T-helper 2 cell (primary cell): ENCODE data around the gene GALNTL6.
A peak's percentile ranks its signal among the peaks of the same experiment; 100 is the strongest.

Experiments used
- DNase-seq, 5 experiments: peaks; one replicate each; pipeline versions ENCODE4 v3.0.0 to v3.0.0-alpha.2; 2012 to 2022

GALNTL6 gene

DNA sequence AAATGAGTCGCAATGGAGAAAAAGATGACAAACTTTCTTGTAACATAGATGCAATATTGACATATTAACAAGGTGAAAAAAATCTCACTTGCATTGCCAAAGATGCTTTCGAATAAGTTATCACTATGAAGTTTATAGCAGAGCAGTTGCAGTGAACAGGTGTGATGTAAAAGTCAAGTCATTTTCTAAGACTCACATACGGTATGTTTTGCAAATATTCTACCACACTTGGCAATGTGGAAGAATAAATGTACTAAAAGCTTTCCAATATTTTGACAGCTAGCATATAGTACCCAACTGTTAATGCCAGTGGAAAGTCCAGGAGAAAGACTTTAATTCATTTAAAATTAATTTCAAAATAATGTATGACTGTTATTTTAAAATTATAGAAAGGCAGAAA is 76.5 kb downstream of the GALNTL6 start:
- DNase-seq, result no peak

DNA sequence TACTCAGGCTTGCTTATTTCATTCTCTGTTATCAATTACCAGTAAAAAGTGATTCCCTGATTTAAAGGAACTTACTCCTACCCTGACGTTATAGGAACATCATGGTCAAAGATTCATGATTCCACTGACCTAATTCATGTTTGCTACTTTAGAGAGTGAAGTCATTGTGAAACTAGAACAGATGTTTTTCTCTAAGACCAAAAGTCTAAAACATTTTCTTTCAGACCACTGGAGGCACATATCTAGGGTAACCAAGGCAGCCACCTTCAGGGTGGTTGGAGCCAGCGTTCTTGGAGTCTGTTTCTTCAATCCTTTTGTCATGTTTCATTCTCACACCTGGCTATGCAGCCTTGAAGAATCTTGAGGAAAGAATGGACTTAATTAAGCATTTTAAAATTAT is 77.8 kb downstream of the GALNTL6 start:
- no peak for DNase-seq

DNA sequence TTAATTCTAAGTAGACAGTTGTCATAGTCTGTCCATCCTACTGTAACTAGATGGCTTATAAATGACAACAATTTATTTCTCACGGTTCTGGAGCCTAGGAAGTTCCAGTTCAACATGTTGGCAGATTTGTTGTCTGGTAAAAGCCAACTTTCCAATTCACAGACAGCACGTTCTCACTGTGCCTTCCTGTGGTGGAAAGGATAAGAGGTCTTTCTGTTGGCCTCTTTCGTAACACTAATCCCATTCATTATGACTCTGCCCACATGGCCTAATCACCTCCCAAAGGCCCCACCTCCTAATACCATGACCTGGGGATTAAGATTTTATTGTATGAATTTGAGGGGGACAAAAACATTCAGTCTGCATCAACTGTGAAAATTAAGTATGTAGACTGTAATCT is 83.2 kb downstream of the GALNTL6 start:
- no peak for DNase-seq

DNA sequence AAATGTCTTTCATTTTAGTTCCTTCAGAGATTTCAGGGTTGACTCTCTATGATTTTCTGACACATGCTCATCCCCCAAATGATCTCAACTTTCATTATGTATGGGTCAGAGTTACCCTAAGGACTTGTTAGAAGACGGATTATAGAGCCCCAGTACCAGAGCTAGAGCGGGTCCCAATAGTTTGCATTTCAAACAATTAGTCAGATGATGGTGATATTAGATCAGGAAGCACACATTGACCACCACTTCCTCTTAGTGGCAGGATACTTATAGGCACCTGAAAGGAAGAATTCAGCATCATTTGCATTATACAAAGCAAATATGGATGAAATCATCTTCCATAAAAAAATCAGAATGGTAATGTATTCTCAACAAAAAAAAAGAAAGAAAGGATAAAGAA is 106.1 kb downstream of the GALNTL6 start:
- DNase-seq, result no peak

DNA sequence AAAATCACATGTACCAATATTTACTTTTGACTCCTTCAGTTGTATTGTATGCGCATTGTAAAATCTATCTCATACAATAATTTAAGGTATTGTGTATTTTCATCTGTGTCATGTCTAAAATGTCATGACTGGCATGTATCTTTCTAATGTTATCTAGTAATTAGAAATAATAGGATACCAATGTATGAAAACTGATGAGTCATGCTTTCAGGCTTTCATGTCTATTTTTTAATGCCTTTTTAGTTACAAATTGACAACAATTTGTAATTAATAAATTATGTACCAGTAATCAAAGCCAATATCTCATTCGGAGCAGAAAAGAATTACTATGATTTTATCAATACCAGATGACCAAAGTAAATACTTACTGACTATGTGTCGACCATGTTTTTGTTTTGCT is 107.7 kb downstream of the GALNTL6 start:
- DNase-seq, result no peak

DNA sequence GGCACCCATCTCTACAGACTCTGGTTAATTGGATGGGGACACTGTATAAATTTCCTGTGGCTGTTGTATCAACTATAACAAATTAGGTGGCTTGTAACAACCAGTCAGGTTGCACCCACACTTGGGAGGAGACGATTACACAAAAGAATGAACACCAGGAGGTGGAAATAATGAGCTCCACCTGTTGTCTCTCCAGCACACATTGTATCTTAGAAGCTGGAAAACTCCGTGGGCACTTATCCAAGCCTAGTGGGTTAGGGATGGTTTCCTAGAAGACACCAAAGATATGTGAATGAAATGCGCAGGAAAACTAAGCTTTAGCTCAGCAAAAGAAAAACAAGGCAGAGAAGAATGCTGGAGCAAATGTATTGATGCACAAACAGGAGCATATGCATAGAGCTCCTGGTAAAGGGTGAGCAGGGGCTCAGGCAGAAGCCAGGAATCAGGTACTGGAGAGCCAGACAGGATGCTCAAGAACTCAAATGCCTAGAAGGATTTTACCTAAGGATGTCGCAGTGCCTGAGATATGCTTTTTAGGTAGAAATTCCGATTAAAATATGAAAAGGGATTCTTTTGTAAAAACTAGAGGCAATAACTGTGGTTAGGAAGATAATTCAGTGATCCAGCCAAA is 111.7 kb downstream of the GALNTL6 start:
- no peak for DNase-seq

DNA sequence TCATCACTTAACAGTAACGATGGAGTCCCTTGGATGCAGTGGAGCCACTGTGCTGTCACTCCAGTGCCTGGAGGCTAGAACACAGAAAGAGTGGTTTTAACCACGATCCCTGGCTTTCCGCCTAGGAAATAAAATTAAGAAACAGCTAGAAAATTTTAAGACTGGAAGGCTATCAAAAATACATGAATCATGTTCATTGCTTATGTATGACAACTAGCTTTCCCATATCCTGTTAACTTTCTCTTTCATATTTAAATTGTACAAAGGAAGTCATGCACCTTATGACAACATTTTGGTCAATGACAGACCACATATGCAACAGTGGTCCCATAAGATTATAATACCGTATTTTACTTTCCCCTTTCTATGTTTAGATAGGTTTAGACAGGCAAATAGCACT is 115.1 kb downstream of the GALNTL6 start:
- DNase-seq, result no peak

DNA sequence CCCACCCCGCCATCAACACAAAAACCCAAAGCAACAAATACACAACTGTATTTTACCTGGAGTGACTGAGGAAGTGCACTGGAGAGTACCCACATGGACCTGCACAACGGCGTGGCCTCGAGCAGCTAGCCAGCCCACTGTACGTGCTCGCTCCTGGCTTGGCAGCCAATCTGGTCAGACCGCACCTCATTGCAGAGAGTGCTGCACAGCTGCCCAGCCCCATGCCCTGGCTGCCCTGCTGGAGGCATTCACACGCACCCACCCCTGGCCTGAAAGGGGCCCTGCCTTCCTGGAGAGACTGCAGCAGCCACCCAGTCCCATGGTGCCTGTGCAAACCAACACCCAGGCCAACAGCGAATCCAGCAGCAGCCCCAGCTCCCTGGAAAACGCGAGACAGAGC is 116.3 kb downstream of the GALNTL6 start:
- peak in 1 of 5 experiments; percentile 6 for DNase-seq

DNA sequence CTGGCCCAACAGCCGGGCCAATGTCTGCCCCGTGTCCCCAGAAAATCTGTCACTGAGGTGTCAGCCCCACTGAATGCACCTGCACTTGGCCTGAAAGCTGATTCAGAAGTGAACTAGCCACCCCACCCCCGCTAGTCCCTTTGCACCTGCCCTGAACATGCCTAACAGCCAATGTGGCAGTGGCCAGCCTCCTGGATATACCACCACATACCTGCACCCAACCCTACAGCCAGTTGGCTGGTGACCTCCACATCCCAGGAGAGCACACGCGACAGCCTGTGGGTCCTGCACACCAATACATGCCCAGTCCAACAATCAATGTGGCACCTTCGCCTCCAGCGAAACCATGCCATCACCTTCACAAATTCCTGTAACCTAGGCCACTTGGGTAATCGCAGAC is 116.7 kb downstream of the GALNTL6 start:
- DNase-seq, result no peak

DNA sequence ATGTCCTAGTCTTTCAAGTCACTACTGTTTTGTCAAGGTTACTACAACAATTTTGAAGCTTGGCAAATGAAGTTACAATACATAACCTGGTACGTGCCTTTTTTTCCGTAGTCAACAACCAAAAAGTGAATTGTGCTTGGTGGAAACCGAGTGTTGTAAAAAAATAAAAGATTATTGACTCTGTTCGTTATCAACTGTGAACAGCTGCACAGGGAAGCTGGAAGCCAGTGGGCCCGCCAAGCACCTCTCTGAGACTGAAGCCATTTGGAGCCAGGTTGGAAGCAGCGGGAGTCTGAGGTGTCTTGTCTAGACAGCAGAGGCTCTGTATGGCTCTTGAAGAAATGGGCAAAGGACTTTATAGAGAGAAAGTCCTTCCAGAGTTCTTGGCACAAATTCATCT is 119.0 kb downstream of the GALNTL6 start:
- no peak for DNase-seq

DNA sequence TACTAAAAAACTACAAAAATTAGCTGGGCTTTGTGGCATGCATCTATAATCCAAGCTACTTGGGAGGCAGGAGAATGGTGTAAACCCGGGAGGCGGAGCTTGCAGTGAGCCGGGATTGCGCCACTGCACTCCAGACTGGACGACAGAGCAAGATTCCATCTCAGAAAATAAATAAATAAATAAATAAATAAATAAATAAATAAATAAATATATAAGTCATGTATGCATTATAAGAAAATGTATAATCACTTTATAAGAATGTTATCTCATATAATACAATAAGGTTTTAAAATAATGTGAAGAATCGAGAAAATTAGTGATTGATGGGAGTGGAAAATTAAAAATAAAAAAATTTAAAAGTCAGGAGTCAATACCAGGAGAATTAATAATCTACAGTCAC is 127.5 kb downstream of the GALNTL6 start:
- no peak for DNase-seq

DNA sequence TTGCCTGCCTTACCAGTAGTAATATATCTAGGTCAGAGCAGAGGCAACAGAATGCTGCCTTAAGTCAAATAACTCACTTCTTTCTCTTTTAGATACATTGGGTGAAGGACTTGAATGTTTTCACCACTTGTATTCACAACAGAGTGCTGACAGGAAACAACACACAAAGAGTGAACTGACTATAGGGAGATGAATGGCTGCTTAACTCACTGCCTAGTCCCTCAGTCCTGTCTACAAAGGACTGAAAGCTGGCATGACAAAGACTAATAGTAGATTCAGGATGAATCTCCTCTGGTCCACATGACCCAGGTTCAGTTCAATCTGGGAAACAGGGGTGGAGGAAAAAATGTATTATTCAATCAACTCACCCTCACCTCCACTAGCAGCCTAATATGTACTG is 134.2 kb downstream of the GALNTL6 start:
- no peak for DNase-seq

DNA sequence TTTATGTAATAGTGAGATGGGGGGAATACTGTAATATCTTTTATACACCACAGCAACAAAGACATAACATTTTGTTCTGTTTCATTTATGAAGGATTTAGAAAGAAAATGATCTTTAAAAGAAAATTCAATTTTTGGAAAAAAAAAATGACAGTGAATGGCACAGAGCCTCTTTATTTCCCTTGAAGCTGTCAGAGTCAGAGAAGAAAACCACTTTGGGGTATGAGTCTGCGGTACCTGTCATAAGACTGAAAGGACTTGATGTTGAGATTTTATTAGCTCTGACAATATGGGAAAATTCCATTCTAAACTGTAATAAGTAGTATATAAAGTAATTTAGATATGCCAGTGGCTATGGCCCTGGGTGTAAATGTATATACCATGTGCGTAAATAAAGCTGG is 134.8 kb downstream of the GALNTL6 start:
- DNase-seq, result no peak

DNA sequence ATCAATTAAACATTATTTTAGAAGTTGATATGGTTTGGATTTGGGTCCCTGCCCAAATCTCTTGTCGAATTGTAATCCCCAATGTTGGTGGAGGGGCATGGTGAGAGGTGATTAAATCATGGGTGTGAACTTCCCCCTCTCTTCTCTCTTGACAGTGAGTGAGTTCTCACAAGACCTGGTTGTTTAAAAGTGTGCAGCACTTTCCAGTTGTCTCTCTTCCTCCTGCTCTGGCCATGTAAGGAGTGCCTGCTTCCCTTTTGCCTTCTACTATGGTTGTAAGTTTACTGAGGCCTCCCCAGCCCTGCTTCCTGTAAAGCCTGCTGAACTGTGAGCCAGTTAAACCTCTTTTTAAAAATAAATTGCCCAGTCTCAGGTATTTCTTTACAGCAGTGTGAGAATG is 141.4 kb downstream of the GALNTL6 start:
- no peak for DNase-seq

DNA sequence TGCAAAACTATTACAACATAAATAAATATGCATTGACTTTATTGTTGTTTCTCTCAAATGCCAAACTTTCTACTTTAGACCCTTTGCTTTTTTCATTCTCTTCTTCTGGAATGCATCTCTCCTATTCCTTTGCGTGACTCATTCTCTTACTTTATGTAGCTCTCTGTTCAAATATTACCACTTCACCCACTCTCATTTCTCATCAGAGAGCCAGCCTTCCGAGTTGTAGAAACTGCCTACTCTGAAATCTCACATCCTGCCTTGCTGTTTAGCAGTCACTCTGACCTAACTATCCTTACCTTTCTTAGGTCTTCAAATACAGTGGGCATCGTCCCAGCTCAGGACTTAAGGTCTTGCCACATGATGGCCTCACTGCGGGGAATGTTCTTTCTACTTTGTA is 143.5 kb downstream of the GALNTL6 start:
- DNase-seq, result no peak

DNA sequence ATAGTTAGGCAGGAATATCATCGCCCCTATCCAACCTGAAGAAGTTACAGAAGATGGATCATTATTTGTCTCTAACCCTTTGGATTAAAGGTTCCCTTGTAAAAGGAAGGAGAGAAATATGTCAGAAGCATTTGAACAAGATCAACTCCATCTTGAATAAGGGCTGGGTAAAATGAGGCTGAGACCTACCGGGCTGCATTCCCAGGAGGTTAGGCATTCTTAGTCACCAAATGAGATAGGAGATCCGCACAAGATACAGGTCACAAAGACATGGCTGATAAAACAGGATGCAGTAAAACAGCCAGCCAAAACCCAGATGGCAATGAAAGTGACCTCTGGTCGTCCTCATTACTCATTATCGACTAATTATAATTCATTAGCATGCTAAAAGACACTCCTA is 148.9 kb downstream of the GALNTL6 start:
- no peak for DNase-seq

DNA sequence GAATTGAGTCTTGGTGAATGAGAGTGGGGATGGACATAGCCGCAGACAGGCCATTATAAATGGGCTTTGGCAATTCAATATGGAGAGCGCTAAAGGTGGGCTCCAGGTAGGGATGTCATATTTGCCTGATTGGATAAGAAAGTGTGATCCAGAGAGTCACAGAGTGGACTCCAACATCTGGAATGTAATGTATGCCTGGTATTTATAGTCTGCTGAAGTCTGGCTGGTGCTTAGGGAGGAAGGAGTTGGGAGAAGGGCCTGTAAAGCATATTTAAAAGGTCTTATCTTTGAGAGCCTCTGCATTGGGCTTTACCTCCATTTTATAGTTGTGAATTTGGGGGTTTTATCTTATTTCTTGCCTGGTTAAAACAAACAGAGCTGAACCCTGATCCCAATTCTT is 153.2 kb downstream of the GALNTL6 start:
- no peak for DNase-seq

DNA sequence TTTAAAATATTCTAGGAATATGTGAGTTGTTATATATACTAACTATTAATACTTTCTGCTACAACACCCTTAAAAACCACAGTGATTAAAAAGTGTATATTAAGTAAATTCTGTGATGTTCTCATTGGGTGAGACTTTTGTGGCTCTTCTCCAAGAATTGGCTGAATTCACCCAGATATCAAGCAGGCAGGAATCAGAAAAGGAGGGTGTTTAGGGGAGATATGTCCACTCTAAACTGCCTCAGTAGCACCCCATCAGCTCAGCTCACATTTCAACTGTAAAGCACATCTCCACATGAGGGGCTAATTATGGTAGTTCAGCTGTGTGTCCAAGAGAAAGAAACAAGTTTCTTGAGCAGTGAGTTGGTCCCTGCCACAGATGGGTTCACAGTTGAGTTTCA is 165.0 kb downstream of the GALNTL6 start:
- no peak for DNase-seq

DNA sequence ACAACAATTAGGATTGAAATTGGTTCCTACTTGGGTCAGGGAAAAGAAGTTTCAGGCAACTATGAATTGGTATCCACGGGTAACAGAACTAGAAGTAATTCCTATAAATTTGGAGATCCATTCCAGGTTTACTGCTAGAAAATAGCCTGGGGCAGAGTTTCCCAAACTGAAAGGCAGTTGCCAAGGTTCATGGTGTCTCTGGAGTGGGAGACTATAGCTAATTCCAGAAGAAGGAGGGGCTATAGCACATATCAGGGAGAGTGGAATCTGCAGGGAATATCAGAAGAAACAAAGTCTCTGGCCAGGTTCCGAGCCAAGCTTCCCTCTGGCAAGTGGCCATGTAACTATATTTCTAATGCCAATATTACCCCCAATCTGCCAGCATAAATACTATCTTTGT is 166.3 kb downstream of the GALNTL6 start:
- DNase-seq, result no peak

DNA sequence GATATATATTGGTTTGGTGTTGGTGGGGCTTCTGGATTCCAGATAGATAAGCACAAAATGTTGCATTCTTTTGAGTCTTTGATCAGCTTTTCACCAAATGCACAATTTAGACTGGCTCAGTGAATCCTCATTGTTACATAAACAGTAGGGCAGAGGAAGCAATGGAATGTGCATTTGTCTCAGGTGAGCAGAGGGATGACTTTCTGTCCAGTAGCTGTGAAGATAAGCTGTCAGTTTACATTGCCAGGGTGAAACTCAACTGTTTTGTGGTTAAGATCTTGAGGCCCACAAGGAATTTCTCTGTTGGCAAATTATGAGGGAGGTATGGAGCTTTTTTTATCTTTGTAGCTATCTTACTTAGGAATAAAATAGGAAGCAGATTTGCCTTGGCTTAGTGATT is 168.0 kb downstream of the GALNTL6 start:
- no peak for DNase-seq

DNA sequence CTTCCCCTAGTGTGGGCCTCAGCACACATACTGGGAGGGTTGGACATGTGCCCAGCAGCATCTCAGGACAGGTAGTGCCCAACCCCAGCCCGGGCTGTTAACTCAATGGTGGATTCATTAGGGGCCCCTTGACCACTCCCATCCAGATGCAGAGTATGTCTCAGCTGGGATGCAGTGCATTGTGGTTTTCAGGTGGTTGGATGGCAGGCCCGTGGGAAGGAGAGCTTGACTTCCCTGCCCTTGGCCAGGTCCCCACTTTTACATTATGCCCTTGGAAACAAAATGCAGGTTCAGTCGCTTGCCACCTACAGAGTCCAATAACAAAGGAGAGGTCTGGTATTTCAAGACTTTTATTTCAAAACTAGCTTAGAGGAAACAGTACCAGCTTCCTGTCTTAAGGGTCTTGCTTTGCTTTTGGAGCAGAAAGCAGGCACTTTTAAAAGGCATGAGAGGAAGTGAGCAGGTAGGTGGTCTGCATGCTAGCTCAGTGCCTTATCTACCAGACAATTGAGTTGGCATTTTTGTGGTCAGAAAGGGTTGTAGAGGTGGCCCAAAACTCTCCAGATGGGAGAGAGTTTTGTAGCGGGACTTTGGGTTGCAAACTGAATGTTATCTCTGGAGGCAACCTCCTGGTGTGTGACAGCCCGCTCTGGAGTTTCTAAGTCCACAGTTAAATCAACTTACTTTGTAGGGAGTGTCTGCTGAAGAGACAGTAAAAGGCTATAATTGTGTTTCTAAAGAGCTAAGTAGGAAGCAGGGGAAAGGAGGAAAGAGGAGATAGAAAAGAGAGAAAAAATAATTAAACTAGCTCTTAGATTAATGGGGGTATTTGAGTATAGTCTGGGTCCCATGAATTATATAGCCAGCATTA is 171.0 kb downstream of the GALNTL6 start:
- DNase-seq, result no peak

DNA sequence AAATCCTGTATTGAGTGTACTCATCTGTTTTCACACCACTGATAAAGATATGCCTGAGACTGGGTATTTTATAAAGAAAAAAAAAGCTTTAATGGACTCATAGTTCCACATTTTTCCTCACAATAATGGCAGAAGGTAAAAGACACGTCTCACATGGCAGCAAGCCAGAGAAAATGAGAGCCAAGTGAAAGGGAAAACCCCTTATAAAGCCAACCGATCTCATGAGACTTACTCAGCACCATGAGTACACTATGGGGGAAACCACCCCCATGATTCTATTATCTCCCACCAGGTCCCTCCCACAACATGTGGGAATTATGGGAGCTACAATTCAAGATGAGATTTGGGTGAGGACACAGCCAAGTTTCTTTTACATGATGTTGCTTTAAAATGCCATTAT is 171.9 kb downstream of the GALNTL6 start:
- DNase-seq, result no peak

DNA sequence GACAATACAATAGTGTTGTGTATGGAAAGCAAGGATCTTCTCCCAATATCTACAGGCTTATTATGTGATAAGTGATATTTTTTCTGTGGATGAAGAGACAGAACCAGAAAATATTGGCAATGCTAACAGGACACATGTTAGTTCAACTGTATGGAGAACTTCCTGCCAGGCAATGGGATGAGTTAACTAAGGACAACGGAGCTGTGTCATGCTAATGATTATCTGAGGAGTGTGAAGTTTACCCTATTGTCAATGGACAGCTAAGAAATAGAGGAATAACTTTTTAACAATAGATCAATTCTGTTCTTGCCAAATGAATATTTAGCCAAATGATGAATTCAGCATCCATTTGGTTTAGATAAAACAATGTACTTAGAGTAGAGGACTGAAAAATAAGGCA is 180.0 kb downstream of the GALNTL6 start:
- no peak for DNase-seq

DNA sequence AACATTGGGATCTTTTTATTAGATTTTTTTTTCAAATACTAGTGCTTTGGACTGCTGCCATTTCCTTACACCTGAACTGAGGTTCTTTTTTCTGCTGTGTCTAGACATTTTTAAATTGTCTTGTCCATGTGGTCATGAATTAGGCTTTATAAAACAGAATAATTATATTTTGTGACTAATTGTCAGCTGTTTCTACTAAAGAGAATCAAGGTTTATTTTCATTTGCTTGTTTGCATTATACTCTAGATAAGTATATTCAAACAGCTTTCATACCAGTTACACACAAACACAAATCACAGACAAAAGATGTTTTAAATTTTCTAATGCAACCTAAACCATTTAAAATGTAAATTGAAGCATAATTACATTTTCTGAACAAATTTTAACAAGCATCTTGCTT is 194.7 kb downstream of the GALNTL6 start:
- no peak for DNase-seq
